Measurements from ENCODE around the gene CAMK2D. TPM values are rescaled to one million over a fixed set of nuclear protein-coding genes. Genes with fewer than 3 reads are reported as not detected.

The CAMK2D gene
- total and polyA plus RNA-seq, 2 experiments from 2014 or later = 4.9 to 14.6 TPM

- Mint-ChIP-seq H3K27ac (no peak overlapping the region), H3K36me3 (ENCODE audit: low read depth) (no peaks in the 10 kb centered on the region), H3K4me3 (no peak overlapping the region), H3K9me3 (no peaks in the 10 kb centered on the region), H3K27me3 (ENCODE audit: insufficient read depth, low read depth, poor library complexity) (no peaks in the 10 kb centered on the region), H3K4me1 (no peaks in the 10 kb centered on the region)
- ATAC-seq (no peak), DNase-seq (ENCODE audit: low spot score) (no peak)
- H2AFZ ChIP-seq = no peak overlapping the region
- H3K27ac ChIP-seq (ENCODE audit: low read depth) = no peak overlapping the region
- no peaks in the 10 kb centered on the region for H3K9me2 ChIP-seq (ENCODE audit: insufficient read depth)
- H4K20me1 ChIP-seq (replicated peaks; ENCODE audit: insufficient read depth) = no peaks in the 10 kb centered on the region
- no peaks in the 10 kb centered on the region for H3K4me1 ChIP-seq (ENCODE audit: insufficient read depth)
- no peak overlapping the region for H3K4me3 ChIP-seq
- H3F3A ChIP-seq (replicated peaks; ENCODE audit: low read depth) = no peaks in the 10 kb centered on the region
- TF ChIP-seq, protein P1, sequence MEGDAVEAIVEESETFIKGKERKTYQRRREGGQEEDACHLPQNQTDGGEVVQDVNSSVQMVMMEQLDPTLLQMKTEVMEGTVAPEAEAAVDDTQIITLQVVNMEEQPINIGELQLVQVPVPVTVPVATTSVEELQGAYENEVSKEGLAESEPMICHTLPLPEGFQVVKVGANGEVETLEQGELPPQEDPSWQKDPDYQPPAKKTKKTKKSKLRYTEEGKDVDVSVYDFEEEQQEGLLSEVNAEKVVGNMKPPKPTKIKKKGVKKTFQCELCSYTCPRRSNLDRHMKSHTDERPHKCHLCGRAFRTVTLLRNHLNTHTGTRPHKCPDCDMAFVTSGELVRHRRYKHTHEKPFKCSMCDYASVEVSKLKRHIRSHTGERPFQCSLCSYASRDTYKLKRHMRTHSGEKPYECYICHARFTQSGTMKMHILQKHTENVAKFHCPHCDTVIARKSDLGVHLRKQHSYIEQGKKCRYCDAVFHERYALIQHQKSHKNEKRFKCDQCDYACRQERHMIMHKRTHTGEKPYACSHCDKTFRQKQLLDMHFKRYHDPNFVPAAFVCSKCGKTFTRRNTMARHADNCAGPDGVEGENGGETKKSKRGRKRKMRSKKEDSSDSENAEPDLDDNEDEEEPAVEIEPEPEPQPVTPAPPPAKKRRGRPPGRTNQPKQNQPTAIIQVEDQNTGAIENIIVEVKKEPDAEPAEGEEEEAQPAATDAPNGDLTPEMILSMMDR (conservative IDR thresholded peaks at IDR 0.05; ENCODE audit: low read depth in 2 of 2) = no peak
- TF ChIP-seq CREB1 (CRISPR knock-in tag; IDR thresholded peaks at IDR 0.05; ENCODE audit: low read depth) = no peak
- no peaks in the 10 kb centered on the region for H3K79me2 ChIP-seq (replicated peaks; ENCODE audit: insufficient read depth)
- H3K27me3 ChIP-seq (ENCODE audit: insufficient read depth) = no peaks in the 10 kb centered on the region
- no peaks in the 10 kb centered on the region for H3K36me3 ChIP-seq (ENCODE audit: insufficient read depth)
- H3K4me2 ChIP-seq = no peak overlapping the region
Observed at GRCh38 chr4:113627321-113627720, 134.2 kb downstream of the CAMK2D start.

GRCh38 chr4:113625902-113626301, 135.6 kb downstream of the CAMK2D start:
- Mint-ChIP-seq H3K27me3 (ENCODE audit: insufficient read depth, low read depth, poor library complexity) (no peaks in the 10 kb centered on the region), H3K4me1 (no peaks in the 10 kb centered on the region), H3K27ac (no peak overlapping the region), H3K9me3 (no peaks in the 10 kb centered on the region), H3K4me3 (no peak overlapping the region), H3K36me3 (ENCODE audit: low read depth) (no peaks in the 10 kb centered on the region)
- no peaks in the 10 kb centered on the region for H3K36me3 ChIP-seq (ENCODE audit: insufficient read depth)
- H3K27ac ChIP-seq (ENCODE audit: low read depth) = no peak overlapping the region
- H3K4me2 ChIP-seq = no peak overlapping the region
- H3K27me3 ChIP-seq (ENCODE audit: insufficient read depth) = no peaks in the 10 kb centered on the region
- DNase-seq (ENCODE audit: low spot score) (no peak), ATAC-seq (no peak)
- no peak for TF ChIP-seq ZNF331 (CRISPR knock-in tag; IDR thresholded peaks at IDR 0.05; ENCODE audit: low read depth)
- TF ChIP-seq REST (IDR thresholded peaks at IDR 0.05; ENCODE audit: unreplicated experiment) = no peak
- no peak for TF ChIP-seq STAT1 (IDR thresholded peaks at IDR 0.05; ENCODE audit: unreplicated experiment)
- no peaks in the 10 kb centered on the region for H3K79me2 ChIP-seq (replicated peaks; ENCODE audit: insufficient read depth)
- no peak overlapping the region for H2AFZ ChIP-seq
- H3K9me2 ChIP-seq (ENCODE audit: insufficient read depth) = no peaks in the 10 kb centered on the region
- H4K20me1 ChIP-seq (replicated peaks; ENCODE audit: insufficient read depth) = no peaks in the 10 kb centered on the region
- H3K4me3 ChIP-seq = no peak overlapping the region
- no peaks in the 10 kb centered on the region for H3K4me1 ChIP-seq (ENCODE audit: insufficient read depth)
- H3F3A ChIP-seq (replicated peaks; ENCODE audit: low read depth) = no peaks in the 10 kb centered on the region
